SU-DHL-6 (cell line): ENCODE results near the gene DIP2C.

Experiments
- EZH2phosphoT487 ChIP-seq: fragments of 200-600 bp; sonication (generic), shearing (Covaris generic); conservative IDR thresholded peaks from 2 replicates; pipeline ENCODE4 v1.6.1; 2018; ENCODE audit warnings: mild to moderate bottlenecking, antibody characterized with exemption, low read length, moderate library complexity, mixed read lengths
- TF ChIP-seq, protein P1 (sequence below): fragments of 200-600 bp; sonication (generic); IDR thresholded peaks from one replicate; pipeline ENCODE4 v1.5.1; 2017; ENCODE audit warnings: antibody characterized with exemption, mild to moderate bottlenecking, low read length, moderate library complexity; ENCODE audit not compliant: insufficient read depth, poor library complexity, severe bottlenecking

DNA sequence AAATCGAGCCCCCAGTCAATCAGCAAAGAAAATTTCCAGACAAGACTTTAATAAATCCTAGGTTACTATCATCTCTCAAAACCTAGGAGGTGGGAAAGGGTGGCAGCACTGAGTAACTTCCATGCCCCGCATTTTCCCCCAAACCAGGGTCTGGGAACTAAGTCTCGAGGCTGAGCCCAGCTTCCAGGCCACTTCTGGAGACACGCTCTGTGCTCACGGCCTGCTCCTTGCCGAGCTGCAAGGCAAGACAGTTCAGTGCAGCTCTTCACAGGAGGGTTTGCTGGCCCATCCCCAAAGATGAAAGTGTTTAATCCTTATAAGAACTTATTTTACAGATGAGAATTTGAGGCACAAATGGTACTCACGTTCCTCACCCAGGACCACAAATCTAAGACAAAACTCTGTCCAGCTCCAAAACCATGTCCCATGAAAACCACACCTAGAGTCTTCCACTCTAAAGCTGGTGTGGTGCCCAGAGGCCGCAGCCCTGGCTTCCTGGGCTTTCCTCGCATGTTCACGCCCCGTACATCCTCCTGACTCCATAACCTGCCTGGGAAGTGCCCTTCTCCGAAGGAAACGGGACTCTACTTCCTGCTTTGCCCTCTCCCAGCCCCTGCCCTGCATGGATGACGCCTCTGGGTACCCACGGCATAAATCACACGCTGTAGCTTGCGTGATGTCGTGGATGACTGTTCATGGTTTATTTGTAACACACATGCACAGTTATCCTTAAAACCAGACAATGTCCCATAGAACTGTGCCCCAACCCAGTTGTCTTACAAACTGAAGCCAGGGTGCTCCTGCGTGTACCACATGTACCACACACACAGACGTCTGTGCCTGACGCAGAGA lies 201.2 kb downstream of the DIP2C start:
- TF ChIP-seq, protein P1, sequence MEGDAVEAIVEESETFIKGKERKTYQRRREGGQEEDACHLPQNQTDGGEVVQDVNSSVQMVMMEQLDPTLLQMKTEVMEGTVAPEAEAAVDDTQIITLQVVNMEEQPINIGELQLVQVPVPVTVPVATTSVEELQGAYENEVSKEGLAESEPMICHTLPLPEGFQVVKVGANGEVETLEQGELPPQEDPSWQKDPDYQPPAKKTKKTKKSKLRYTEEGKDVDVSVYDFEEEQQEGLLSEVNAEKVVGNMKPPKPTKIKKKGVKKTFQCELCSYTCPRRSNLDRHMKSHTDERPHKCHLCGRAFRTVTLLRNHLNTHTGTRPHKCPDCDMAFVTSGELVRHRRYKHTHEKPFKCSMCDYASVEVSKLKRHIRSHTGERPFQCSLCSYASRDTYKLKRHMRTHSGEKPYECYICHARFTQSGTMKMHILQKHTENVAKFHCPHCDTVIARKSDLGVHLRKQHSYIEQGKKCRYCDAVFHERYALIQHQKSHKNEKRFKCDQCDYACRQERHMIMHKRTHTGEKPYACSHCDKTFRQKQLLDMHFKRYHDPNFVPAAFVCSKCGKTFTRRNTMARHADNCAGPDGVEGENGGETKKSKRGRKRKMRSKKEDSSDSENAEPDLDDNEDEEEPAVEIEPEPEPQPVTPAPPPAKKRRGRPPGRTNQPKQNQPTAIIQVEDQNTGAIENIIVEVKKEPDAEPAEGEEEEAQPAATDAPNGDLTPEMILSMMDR = no peak
- TF ChIP-seq EZH2phosphoT487 = no peak
